Uterus (tissue), 4 donors: Measurements from ENCODE around the gene LHX2. TPM values are rescaled to one million over a fixed set of nuclear protein-coding genes. Genes with fewer than 3 reads are reported as not detected.

Source experiments
- DNase-seq, 2 donors: peaks; one replicate each; pipeline ENCODE4 v3.0.0-alpha.2; 2019 to 2020
- H3K27ac ChIP-seq, 2 donors: fragments of 200-600 bp; sonication (generic); 1 replicate in 1 of 2; 2 replicates in 1 of 2; pipeline ENCODE4 v1.5.1; 2016 to 2018
- H3K27me3 ChIP-seq, 2 donors: fragments of 200-600 bp; sonication (generic); one replicate each; pipeline ENCODE4 v1.5.1; 2018 to 2019; ENCODE audit warnings: control low read depth in 1 of 2
- H3K36me3 ChIP-seq, 2 donors: fragments of 200-600 bp; sonication (generic); one replicate each; pipeline ENCODE4 v1.5.1; 2019; ENCODE audit warnings: control low read depth in 1 of 2
- H3K4me1 ChIP-seq, 2 donors: fragments of 200-600 bp; sonication (generic); one replicate each; pipeline ENCODE4 v1.5.1; 2018 to 2019; ENCODE audit warnings: control low read depth in 1 of 2
- H3K4me3 ChIP-seq, 2 donors: fragments of 200-600 bp; sonication (generic); 1 replicate in 1 of 2; 2 replicates in 1 of 2; pipeline ENCODE4 v1.5.1; 2018 to 2019; ENCODE audit warnings: mild to moderate bottlenecking in 1 of 2
- H3K9me3 ChIP-seq, 2 donors: fragments of 200-600 bp; sonication (generic); one replicate each; pipeline ENCODE4 v1.5.1; 2019; ENCODE audit warnings: control low read depth in 1 of 2
- POLR2A ChIP-seq, 2 donors: fragments of 450-650 bp; IDR thresholded peaks; one replicate each; pipeline ENCODE4 v1.6.1; 2016; ENCODE audit warnings: antibody characterized with exemption in 2 of 2, mild to moderate bottlenecking in 1 of 2, moderate library complexity in 1 of 2
- intact Hi-C: fragments of 100-400 bp; cut with DNase I; formaldehyde crosslinking; loops from one replicate; pipeline ENCODE4 v1.15.1; 2023; ENCODE audit warnings: low total_unique reads
- total RNA-seq, 4 donors: library from RNA; depleted of rRNA in 3 of 4; stranded (reverse); fragments of >200 nt in 3 of 4; gene quantifications; one replicate each; pipeline versions ENCODE4 v1.1.0 to v1.2.4, GENCODE V29; 2014 to 2023
- TF ChIP-seq, protein P1 (sequence below), 4 experiments: fragments of 200-600 bp in 2 of 4; fragments of 450-650 bp in 2 of 4; sonication (generic) in 2 of 4; IDR thresholded peaks; one replicate each; pipeline ENCODE4 v1.5.1; 2016 to 2019; ENCODE audit warnings: antibody characterized with exemption in 4 of 4, mild to moderate bottlenecking in 2 of 4, moderate library complexity in 1 of 4
- donor health status: DM: yes; HTN: yes; CAD: no.

The LHX2 gene
- total RNA-seq, 4 donors from 2014 or later, result 0.14 TPM; not detected in 3

DNA sequence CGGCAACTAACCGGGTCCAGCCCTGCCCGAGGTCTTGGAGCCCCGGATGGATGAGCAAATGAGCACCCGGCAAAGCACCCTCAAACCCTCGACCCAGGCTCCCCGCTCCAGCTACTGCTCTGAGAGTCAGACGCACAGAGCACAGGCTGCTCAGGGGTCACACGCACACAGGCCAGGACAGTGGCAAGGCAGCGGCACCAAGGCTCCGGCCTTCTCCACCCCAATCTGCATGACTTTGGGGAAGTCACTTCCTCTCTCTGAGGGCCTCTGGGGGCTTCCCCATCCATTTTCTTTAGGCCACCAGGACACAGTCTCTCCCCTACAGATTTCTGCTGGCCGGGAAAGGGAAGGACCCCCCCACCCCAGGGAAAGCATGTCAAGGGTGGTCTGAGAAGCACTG is 18.0 kb downstream of the LHX2 start:
- Histone ChIP-seq H3K9me3 (no peaks in the 10 kb centered on the region), H3K4me3 (no peak overlapping the region), H3K4me1 (no peaks in the 10 kb centered on the region), H3K27ac (no peak overlapping the region), H3K27me3 (peaks cover 0 to 12% of the 10 kb centered on the region in 2 donors), H3K36me3 (no peaks in the 10 kb centered on the region)
- no peak for DNase-seq
- intact Hi-C loops, result no loop called here
- TF ChIP-seq POLR2A (IDR thresholded peaks at IDR 0.05), result no peak
- TF ChIP-seq, protein P1, sequence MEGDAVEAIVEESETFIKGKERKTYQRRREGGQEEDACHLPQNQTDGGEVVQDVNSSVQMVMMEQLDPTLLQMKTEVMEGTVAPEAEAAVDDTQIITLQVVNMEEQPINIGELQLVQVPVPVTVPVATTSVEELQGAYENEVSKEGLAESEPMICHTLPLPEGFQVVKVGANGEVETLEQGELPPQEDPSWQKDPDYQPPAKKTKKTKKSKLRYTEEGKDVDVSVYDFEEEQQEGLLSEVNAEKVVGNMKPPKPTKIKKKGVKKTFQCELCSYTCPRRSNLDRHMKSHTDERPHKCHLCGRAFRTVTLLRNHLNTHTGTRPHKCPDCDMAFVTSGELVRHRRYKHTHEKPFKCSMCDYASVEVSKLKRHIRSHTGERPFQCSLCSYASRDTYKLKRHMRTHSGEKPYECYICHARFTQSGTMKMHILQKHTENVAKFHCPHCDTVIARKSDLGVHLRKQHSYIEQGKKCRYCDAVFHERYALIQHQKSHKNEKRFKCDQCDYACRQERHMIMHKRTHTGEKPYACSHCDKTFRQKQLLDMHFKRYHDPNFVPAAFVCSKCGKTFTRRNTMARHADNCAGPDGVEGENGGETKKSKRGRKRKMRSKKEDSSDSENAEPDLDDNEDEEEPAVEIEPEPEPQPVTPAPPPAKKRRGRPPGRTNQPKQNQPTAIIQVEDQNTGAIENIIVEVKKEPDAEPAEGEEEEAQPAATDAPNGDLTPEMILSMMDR (IDR thresholded peaks at IDR 0.05), result no peak

DNA sequence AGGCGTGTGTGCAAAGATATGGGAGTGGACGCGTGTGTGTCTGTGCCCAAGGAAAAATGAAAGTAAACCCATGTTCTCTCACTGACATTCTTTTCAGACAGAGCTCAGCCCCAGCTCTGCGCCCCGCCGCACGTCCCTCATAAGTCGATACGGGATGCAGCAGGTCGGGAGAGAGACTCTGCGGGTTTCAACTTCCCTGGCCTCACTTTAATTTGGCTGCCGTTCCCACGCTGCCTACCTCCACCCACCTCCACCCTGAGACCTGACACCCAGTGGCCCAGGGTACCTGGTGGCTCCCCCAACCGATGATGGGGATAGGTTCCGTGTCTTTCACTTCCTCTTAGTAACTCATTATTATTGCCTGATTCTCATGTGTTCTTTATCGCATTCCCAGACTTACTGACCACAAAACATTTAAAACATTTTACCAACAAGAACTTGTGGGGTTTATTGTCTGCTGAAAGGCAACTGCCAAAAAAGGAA is 19.4 kb downstream of the LHX2 start:
- Histone ChIP-seq H3K36me3 (no peaks in the 10 kb centered on the region), H3K9me3 (no peaks in the 10 kb centered on the region), H3K4me1 (no peaks in the 10 kb centered on the region), H3K27ac (no peak overlapping the region), H3K4me3 (no peak overlapping the region), H3K27me3 (peaks cover 0 to 12% of the 10 kb centered on the region in 2 donors)
- no peak for DNase-seq
- TF ChIP-seq, protein P1 (IDR thresholded peaks at IDR 0.05), result no peak
- TF ChIP-seq POLR2A (IDR thresholded peaks at IDR 0.05), result no peak
- intact Hi-C loops, result no loop called here

DNA sequence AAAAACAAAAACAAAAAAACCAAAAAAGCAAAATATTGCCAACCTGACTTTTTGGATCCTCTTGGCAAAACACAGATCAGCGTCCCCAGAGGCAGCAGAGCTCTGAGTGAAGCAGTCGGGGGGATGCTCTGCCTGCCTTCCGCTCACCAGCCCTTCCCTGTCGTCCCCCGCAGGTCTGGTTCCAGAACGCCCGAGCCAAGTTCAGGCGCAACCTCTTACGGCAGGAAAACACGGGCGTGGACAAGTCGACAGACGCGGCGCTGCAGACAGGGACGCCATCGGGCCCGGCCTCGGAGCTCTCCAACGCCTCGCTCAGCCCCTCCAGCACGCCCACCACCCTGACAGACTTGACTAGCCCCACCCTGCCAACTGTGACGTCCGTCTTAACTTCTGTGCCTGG is 20.7 kb downstream of the LHX2 start:
- H3K9me3 ChIP-seq, result no peaks in the 10 kb centered on the region
- no peaks in the 10 kb centered on the region for H3K36me3 ChIP-seq
- TF ChIP-seq, protein P1 (IDR thresholded peaks at IDR 0.05), result no peak
- no peak for TF ChIP-seq POLR2A (IDR thresholded peaks at IDR 0.05)
- DNase-seq, result no peak
- H3K4me3 ChIP-seq, result no peak overlapping the region
- H3K27ac ChIP-seq, result no peak overlapping the region
- intact Hi-C loops, result no loop called here
- no peaks in the 10 kb centered on the region for H3K4me1 ChIP-seq
- H3K27me3 ChIP-seq, result peaks cover 0 to 12% of the 10 kb centered on the region in 2 donors

DNA sequence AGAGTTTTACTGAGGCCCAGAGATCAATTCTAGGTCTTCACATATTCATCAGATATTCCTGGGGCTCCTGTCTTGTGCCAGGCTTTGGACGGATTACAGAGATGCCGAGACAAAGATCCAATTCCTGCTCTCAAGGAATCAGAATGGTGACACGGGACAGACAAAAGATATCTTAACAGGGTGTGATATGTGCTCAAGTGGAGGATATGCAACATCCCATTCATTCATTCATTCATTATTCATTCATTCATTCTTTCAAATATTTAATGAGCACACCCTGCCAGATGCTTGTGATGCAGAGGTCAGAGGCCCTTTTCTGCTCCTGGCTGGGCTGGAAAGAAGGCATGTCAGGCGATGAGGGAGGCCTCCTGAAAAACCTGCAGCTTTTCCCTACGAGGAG is 21.8 kb downstream of the LHX2 start:
- Histone ChIP-seq H3K36me3 (no peaks in the 10 kb centered on the region), H3K9me3 (no peaks in the 10 kb centered on the region), H3K4me3 (no peak overlapping the region), H3K27ac (no peak overlapping the region), H3K27me3 (peaks cover 0 to 12% of the 10 kb centered on the region in 2 donors), H3K4me1 (no peaks in the 10 kb centered on the region)
- TF ChIP-seq, protein P1 (IDR thresholded peaks at IDR 0.05), result no peak
- no peak for TF ChIP-seq POLR2A (IDR thresholded peaks at IDR 0.05)
- intact Hi-C loops, result no loop called here
- DNase-seq, result no peak

DNA sequence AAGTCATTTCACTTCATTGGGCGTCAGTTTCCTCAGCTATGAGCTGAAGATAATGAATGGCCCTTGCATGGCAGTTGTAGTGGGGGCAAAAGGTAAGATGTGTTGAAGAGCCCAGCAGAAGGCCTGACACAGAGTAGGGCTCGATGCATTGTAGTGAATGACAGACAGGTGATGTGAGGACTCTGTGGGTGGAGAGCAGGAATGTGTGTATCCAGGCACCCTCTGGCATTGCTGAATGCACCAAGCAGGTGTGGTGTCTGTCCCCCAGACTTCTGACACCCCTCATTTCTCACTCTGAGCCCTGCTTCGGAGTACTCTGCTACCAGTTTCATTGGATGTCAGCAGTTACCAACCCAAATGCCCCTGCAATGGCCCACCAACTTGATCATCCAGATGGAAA is 22.4 kb downstream of the LHX2 start:
- peaks cover 0 to 12% of the 10 kb centered on the region in 2 donors for H3K27me3 ChIP-seq
- H3K4me3 ChIP-seq, result no peak overlapping the region
- no peak overlapping the region for H3K27ac ChIP-seq
- DNase-seq, result no peak
- no peak for TF ChIP-seq POLR2A (IDR thresholded peaks at IDR 0.05)
- TF ChIP-seq, protein P1 (IDR thresholded peaks at IDR 0.05), result no peak
- intact Hi-C loops, result no loop called here
- no peaks in the 10 kb centered on the region for H3K9me3 ChIP-seq
- no peaks in the 10 kb centered on the region for H3K36me3 ChIP-seq
- H3K4me1 ChIP-seq, result no peaks in the 10 kb centered on the region
